HCT116 (cell line): Measurements from ENCODE around the gene TEX9. TPM values are rescaled to one million over a fixed set of nuclear protein-coding genes. Genes with fewer than 3 reads are reported as not detected.

Experiments
- ATAC-seq: fragments of 200-7000 bp; cut with Tn5 transposase; 2 replicates; pipeline ENCODE4 v1.9.1; 2020; ENCODE audit warnings: mild to moderate bottlenecking, moderate library complexity
- BruUV-seq: library from RNA; stranded (reverse); fragments of 400-500 nt; replicated peaks from 2 replicates; lab custom pipeline; 2021; lab: Mats Ljungman, UMichigan
- CTCF ChIA-PET: fragments of 300-600 bp; sonication (Branson Sonifier 250); formaldehyde crosslinking; loops from one replicate; lab custom pipeline; 2021; ENCODE audit warnings: antibody characterized with exemption; lab: Charles Lee
- POLR2A ChIA-PET: fragments of 300-600, 350-600 bp; sonication (Branson Sonifier 250); formaldehyde crosslinking; loops from one replicate; lab custom pipeline; 2021; ENCODE audit warnings: antibody characterized with exemption; lab: Charles Lee
- RAD21 ChIA-PET, 2 experiments: fragments of 300-600 bp; sonication (Branson Sonifier 250); formaldehyde crosslinking; loops; one replicate each; lab custom pipeline; 2023; ENCODE audit warnings: low total read pairs in 2 of 2; ENCODE audit not compliant: uncharacterized antibody in 2 of 2, unreplicated experiment in 2 of 2, low non-redundant PET in 1 of 2; lab: Charles Lee
- DNase-seq: peaks from one replicate; pipeline ENCODE4 v3.0.0-alpha.2; 2010; ENCODE audit warnings: low read depth, low spot score
- H2AFZ ChIP-seq: fragments of 200-600 bp; shearing (Covaris generic), sonication (generic); 2 replicates; pipeline ENCODE4 v1.6.1; 2017; ENCODE audit warnings: low read depth, mixed run types, mixed read lengths, antibody characterized with exemption, low read length; ENCODE audit not compliant: poor library complexity, severe bottlenecking
- H3K27ac ChIP-seq: 2 replicates; pipeline ENCODE4 v1.5.1; 2012; ENCODE audit warnings: low read depth, low read length
- H3K27me3 ChIP-seq: fragments of 200-600 bp; sonication (generic); 2 replicates; pipeline ENCODE4 v1.6.1; 2016; ENCODE audit warnings: mixed run types, low read length, mixed read lengths; ENCODE audit not compliant: insufficient read depth
- H3K36me3 ChIP-seq, 2 experiments: fragments of 200-500 bp in 1 of 2; fragments of 200-600 bp in 1 of 2; sonication (Bioruptor generic) in 1 of 2; sonication (generic) in 1 of 2; 2 replicates each; pipeline versions ENCODE4 v1.5.1 to v1.6.1; 2014 to 2016; ENCODE audit warnings: low read length in 2 of 2, inconsistent platforms in 1 of 2, mixed read lengths in 1 of 2, mixed run types in 1 of 2; ENCODE audit not compliant: insufficient read depth in 2 of 2, control insufficient read depth in 1 of 2
- H3K4me1 ChIP-seq, 2 experiments: fragments of 200-600 bp in 1 of 2; sonication (generic) in 1 of 2; 2 replicates each; pipeline versions ENCODE4 v1.5.1 to v1.6.1; 2012 to 2017; ENCODE audit warnings: low read length in 2 of 2, inconsistent platforms in 1 of 2, mild to moderate bottlenecking in 1 of 2, mixed read lengths in 1 of 2, mixed run types in 1 of 2, moderate library complexity in 1 of 2; ENCODE audit not compliant: insufficient read depth in 2 of 2, control insufficient read depth in 1 of 2
- H3K4me2 ChIP-seq: fragments of 200-600 bp; sonication (generic); 2 replicates; pipeline ENCODE4 v1.6.1; 2017; ENCODE audit warnings: mixed run types, low read length, mixed read lengths
- H3K4me3 ChIP-seq, 2 experiments: fragments of 200-600 bp in 1 of 2; sonication (generic) in 1 of 2; replicated peaks in 1 of 2; 2 replicates each; pipeline ENCODE4 v1.5.1; 2011 to 2016; ENCODE audit warnings: low read length in 2 of 2, control low read depth in 1 of 2, low read depth in 1 of 2, mild to moderate bottlenecking in 1 of 2, mixed read lengths in 1 of 2, mixed run types in 1 of 2
- H3K79me2 ChIP-seq: fragments of 200-600 bp; sonication (generic); 2 replicates; pipeline ENCODE4 v1.6.1; 2017; ENCODE audit warnings: mild to moderate bottlenecking, mixed run types, low read length, moderate library complexity, mixed read lengths; ENCODE audit not compliant: insufficient read depth
- H3K9ac ChIP-seq: fragments of 200-600 bp; sonication (generic); 2 replicates; pipeline ENCODE4 v1.6.1; 2016; ENCODE audit warnings: low read length, mixed read lengths
- H3K9me2 ChIP-seq: fragments of 200-600 bp; sonication (generic), shearing (Covaris generic); 2 replicates; pipeline ENCODE4 v1.6.1; 2017; ENCODE audit warnings: mixed run types, mild to moderate bottlenecking, moderate library complexity; ENCODE audit not compliant: insufficient read depth
- H3K9me3 ChIP-seq, 2 experiments: fragments of 200-500 bp in 1 of 2; fragments of 200-600 bp in 1 of 2; sonication (Bioruptor generic) in 1 of 2; sonication (generic) in 1 of 2; 2 replicates each; pipeline ENCODE4 v1.6.1; 2014 to 2017; ENCODE audit warnings: low read length in 2 of 2, mixed read lengths in 2 of 2, inconsistent platforms in 1 of 2, low read depth in 1 of 2, mild to moderate bottlenecking in 1 of 2, mixed run types in 1 of 2, moderate library complexity in 1 of 2; ENCODE audit not compliant: control insufficient read depth in 1 of 2, insufficient read depth in 1 of 2
- H4K20me1 ChIP-seq: fragments of 200-600 bp; sonication (generic), shearing (Covaris generic); 2 replicates; pipeline ENCODE4 v1.6.1; 2017; ENCODE audit warnings: mixed run types, mild to moderate bottlenecking, moderate library complexity; ENCODE audit not compliant: insufficient read depth
- ATF3 ChIP-seq: IDR thresholded peaks from 2 replicates; pipeline ENCODE4 v1.6.1; 2012
- CEBPB ChIP-seq: IDR thresholded peaks from 2 replicates; pipeline ENCODE4 v1.6.1; 2012; ENCODE audit warnings: low read depth
- CTCF ChIP-seq, 3 experiments: fragments of 200-600 bp in 1 of 3; sonication (generic) in 1 of 3; IDR thresholded peaks in 2 of 3; conservative IDR thresholded peaks in 1 of 3; 2 replicates each; pipeline ENCODE4 v1.5.1; 2012 to 2017; ENCODE audit warnings: low read depth in 2 of 3, low read length in 2 of 3, antibody characterized with exemption in 1 of 3, borderline replicate concordance in 1 of 3, control low read depth in 1 of 3, mild to moderate bottlenecking in 1 of 3, mixed read lengths in 1 of 3, mixed run types in 1 of 3, moderate library complexity in 1 of 3; ENCODE audit not compliant: insufficient read depth in 1 of 3
- ELF1 ChIP-seq: IDR thresholded peaks from 2 replicates; pipeline ENCODE4 v1.6.1; 2012; ENCODE audit warnings: low read depth, borderline replicate concordance
- FOSL1 ChIP-seq: IDR thresholded peaks from 2 replicates; pipeline ENCODE4 v1.6.1; 2012; ENCODE audit warnings: low read depth
- JUND ChIP-seq: IDR thresholded peaks from 2 replicates; pipeline ENCODE4 v1.6.1; 2012
- POLR2A ChIP-seq: IDR thresholded peaks from 2 replicates; pipeline ENCODE4 v1.7.0; 2011; ENCODE audit warnings: borderline replicate concordance; ENCODE audit not compliant: insufficient read depth, insufficient read length; ENCODE audit errors: extremely low read depth
- REST ChIP-seq: IDR thresholded peaks from 2 replicates; pipeline ENCODE4 v1.6.1; 2012; ENCODE audit warnings: low read depth
- SIN3A ChIP-seq: IDR thresholded peaks from 2 replicates; pipeline ENCODE4 v1.6.1; 2012; ENCODE audit warnings: low read depth
- SP1 ChIP-seq: IDR thresholded peaks from 2 replicates; pipeline ENCODE4 v1.6.1; 2012; ENCODE audit warnings: low read depth
- SRF ChIP-seq: IDR thresholded peaks from 2 replicates; pipeline ENCODE4 v1.6.1; 2012; ENCODE audit warnings: low read depth
- YY1 ChIP-seq: IDR thresholded peaks from 2 replicates; pipeline ENCODE4 v1.6.1; 2011; ENCODE audit warnings: low read length, low read depth, moderate library complexity, mild to moderate bottlenecking; ENCODE audit not compliant: insufficient replicate concordance; ENCODE audit errors: extremely low read depth
- intact Hi-C: fragments of 100-400 bp; cut with micrococcal nuclease; formaldehyde crosslinking; loops from 2 replicates; pipeline ENCODE4 v1.10.0; 2022
- total RNA-seq: library from RNA; stranded (reverse); gene quantifications from one replicate; pipeline ENCODE4 v1.2.1, GENCODE V29; 2021; ENCODE audit not compliant: unreplicated experiment

The TEX9 gene
- total RNA-seq, 1 experiment from 2014 or later, result 5.2 TPM

DNA sequence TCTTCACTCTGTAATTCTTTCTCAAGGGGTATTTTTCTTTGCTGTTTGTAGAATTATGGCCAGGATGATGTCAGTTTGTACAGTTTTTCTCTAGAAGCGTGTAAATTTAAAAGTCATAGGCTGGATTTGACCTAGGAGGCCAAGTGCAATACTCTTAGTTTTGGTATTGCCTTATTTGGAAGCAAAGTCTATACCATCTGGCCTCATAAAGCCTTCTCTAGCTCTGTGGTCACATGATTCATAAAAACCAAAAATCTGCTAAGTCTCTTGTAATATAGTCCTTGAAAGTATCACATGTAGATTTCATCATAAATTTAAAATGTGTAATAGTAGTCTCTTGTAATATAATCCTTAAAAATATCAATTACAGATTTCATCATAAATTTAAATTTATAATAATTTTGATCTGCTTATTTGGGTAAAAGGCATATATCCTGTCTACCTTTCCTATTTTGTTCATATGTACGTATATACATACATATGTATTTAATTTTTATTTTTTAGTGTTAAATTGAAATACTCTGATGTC lies 25.6 kb downstream of the TEX9 start (continued):
- TF ChIP-seq REST (no peak), ELF1 (no peak), SIN3A (no peak)

- no peak for TF ChIP-seq JUND
- TF ChIP-seq ELF1, result no peak
- no peak for TF ChIP-seq CTCF (IDR thresholded peaks at IDR 0.05 in 2 of 3, conservative IDR thresholded peaks at IDR 0.05 in 1 of 3; ENCODE audit: borderline replicate concordance in 1 of 3, insufficient read depth in 1 of 3, low read depth in 2 of 3, low read length in 2 of 3)
- no peak for TF ChIP-seq SP1
- no peak for TF ChIP-seq SIN3A
- TF ChIP-seq SRF, result no peak
- TF ChIP-seq YY1, result no peak
- no peak for TF ChIP-seq POLR2A
- TF ChIP-seq ATF3, result no peak
- TF ChIP-seq CEBPB, result no peak
- no peak for TF ChIP-seq FOSL1
- ChIA-PET CTCF (no interaction called here), RAD21 (no interaction called here), POLR2A (no interaction called here)
- Histone ChIP-seq H3K4me2 (no peak overlapping the region), H3K27me3 (no peaks in the 10 kb centered on the region), H4K20me1 (no peaks in the 10 kb centered on the region), H3K27ac (no peak overlapping the region), H3K4me1 (no peaks in the 10 kb centered on the region), H3K79me2 (no peaks in the 10 kb centered on the region), H3K4me3 (no peak overlapping the region), H3K9ac (no peak overlapping the region), H3K9me2 (no peaks in the 10 kb centered on the region), H3K36me3 (no peaks in the 10 kb centered on the region), H3K9me3 (no peaks in the 10 kb centered on the region), H2AFZ (no peak overlapping the region)
- DNase-seq (no peak), ATAC-seq (no peak)
- intact Hi-C loops, result no loop called here
- no TSS peak for BruUV-seq
These were observed 28.1 kb downstream of the TEX9 start for GRCh38 chr15:56393277-56393676.
